Chondrocyte (in vitro differentiated cells): Measurements from ENCODE around the gene EPHB6. TPM values are rescaled to one million over a fixed set of nuclear protein-coding genes. Genes with fewer than 3 reads are reported as not detected.

ENCODE experiments used
- DNase-seq: peaks from one replicate; pipeline ENCODE4 v3.0.0; 2021; ENCODE audit warnings: mixed read lengths, low spot score
- H3K27ac Mint-ChIP-seq: one replicate; pipeline ENCODE4 v1.8.0; 2021; ENCODE audit warnings: mild to moderate bottlenecking, moderate library complexity, mixed read lengths; ENCODE audit not compliant: unreplicated experiment
- H3K27me3 Mint-ChIP-seq: 2 replicates; pipeline ENCODE4 v1.8.0; 2021; ENCODE audit warnings: low read depth, mixed read lengths
- H3K36me3 Mint-ChIP-seq: 2 replicates; pipeline ENCODE4 v1.8.0; 2021; ENCODE audit warnings: low read depth, mixed read lengths
- H3K4me1 Mint-ChIP-seq: 2 replicates; pipeline ENCODE4 v1.8.0; 2021; ENCODE audit warnings: low read depth, mild to moderate bottlenecking, mixed read lengths
- H3K4me3 Mint-ChIP-seq: one replicate; pipeline ENCODE4 v1.8.0; 2021; ENCODE audit warnings: mild to moderate bottlenecking, moderate library complexity, mixed read lengths; ENCODE audit not compliant: unreplicated experiment
- H3K9me3 Mint-ChIP-seq: 2 replicates; pipeline ENCODE4 v1.8.0; 2021; ENCODE audit warnings: low read depth, mixed read lengths
- total RNA-seq: library from RNA; stranded (reverse); gene quantifications from 3 replicates; pipeline ENCODE4 v1.2.1, GENCODE V29; 2021
- TF ChIP-seq, protein P1 (sequence below): fragments of 200-600 bp; sonication (generic); IDR thresholded peaks from 2 replicates; pipeline ENCODE4 v1.5.0; 2021; ENCODE audit warnings: antibody characterized with exemption, mild to moderate bottlenecking, moderate library complexity

Gene EPHB6
- total RNA-seq, 1 donor from 2014 or later, result 0.22 TPM

DNA sequence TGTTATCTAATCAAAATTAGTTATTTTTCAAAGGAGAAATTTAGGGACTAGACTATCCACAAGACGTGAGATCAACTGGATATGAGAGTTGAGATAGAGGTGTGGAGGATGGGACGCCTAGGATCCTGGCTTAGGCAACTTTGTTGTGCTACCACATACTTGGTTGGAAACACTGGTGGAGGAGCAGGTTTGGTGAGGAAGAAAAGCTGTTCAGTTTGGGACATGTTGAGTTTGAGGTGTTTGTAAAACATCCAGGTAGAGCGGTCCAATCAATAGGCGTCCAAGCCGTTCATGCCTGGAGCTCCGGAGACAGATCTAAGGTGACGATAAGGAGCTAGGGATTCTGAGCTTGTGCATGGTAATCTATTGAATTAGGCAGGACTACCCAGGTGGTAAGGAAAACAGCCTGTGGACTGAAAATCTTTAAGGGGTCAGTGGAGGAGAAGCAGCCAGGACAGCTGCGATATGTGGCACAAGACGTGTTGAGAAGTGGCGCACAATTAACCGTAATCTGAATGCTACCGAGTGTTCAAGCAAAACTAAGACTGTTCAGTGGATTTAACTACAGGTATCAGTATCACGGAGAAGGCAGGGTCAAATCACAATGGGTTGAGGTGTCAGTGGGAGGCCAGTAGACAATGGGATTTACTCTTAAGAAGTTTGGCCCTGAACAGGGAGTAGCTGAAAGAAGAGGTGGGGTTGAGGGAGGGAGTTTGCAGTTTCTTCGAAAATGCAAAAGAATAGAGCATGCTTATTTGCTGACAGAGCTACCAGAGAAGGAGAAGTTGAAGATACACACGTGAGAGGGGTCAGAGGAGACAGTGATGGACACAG is 46.8 kb downstream of the EPHB6 start:
- Mint-ChIP-seq H3K36me3 (no peaks in the 10 kb centered on the region), H3K4me3 (no peak overlapping the region), H3K27me3 (peaks cover 19% of the 10 kb centered on the region), H3K4me1 (no peaks in the 10 kb centered on the region), H3K9me3 (peaks cover 2% of the 10 kb centered on the region), H3K27ac (no peak overlapping the region)
- no peak for DNase-seq
- TF ChIP-seq, protein P1, sequence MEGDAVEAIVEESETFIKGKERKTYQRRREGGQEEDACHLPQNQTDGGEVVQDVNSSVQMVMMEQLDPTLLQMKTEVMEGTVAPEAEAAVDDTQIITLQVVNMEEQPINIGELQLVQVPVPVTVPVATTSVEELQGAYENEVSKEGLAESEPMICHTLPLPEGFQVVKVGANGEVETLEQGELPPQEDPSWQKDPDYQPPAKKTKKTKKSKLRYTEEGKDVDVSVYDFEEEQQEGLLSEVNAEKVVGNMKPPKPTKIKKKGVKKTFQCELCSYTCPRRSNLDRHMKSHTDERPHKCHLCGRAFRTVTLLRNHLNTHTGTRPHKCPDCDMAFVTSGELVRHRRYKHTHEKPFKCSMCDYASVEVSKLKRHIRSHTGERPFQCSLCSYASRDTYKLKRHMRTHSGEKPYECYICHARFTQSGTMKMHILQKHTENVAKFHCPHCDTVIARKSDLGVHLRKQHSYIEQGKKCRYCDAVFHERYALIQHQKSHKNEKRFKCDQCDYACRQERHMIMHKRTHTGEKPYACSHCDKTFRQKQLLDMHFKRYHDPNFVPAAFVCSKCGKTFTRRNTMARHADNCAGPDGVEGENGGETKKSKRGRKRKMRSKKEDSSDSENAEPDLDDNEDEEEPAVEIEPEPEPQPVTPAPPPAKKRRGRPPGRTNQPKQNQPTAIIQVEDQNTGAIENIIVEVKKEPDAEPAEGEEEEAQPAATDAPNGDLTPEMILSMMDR, result no peak

DNA sequence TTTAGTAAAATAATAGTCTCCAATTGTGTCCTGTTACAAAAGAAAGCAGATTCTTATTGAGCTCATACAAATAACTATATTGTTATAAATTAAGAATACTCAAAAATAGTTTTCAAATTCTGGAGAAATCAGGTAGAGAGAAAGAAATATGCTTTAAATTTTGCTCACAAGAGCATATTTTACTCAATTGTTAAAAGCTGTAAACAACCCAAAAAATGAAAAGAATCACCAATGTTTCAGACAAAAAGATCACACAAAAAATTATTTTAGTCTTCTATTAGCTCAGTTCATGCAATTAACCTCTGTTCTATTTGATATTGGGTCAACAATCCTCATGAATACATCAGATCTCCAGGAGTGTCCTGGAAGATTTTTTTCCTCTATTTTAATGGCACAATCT is 49.3 kb downstream of the EPHB6 start:
- no peak for DNase-seq
- Mint-ChIP-seq H3K4me3 (no peak overlapping the region), H3K36me3 (no peaks in the 10 kb centered on the region), H3K4me1 (no peaks in the 10 kb centered on the region), H3K9me3 (peaks cover 2% of the 10 kb centered on the region), H3K27ac (no peak overlapping the region), H3K27me3 (peaks cover 4% of the 10 kb centered on the region)
- TF ChIP-seq, protein P1, result no peak

DNA sequence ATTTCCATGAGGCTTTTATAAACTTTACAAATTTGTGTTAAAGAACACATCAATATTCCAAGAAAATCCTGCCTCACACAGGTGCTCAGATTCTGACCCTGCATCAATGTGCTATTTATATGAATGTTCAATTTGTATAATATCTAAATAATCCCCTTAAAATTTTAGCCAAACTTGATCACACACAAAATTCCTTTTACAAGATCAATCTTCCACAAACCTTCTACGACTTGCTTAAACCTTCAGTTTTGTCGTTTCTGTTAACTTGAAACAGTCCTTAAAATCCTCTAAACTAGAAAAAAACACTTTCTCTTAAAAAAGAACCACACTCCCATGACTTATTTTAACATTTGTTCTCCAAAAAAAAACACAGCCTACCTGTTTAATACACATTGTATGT is 50.9 kb downstream of the EPHB6 start:
- TF ChIP-seq, protein P1, result no peak
- H3K4me3 Mint-ChIP-seq, result no peak overlapping the region
- H3K9me3 Mint-ChIP-seq, result peaks cover 2% of the 10 kb centered on the region
- no peak for DNase-seq
- peaks cover 4% of the 10 kb centered on the region for H3K27me3 Mint-ChIP-seq
- H3K27ac Mint-ChIP-seq, result no peak overlapping the region
- no peaks in the 10 kb centered on the region for H3K4me1 Mint-ChIP-seq
- no peaks in the 10 kb centered on the region for H3K36me3 Mint-ChIP-seq

DNA sequence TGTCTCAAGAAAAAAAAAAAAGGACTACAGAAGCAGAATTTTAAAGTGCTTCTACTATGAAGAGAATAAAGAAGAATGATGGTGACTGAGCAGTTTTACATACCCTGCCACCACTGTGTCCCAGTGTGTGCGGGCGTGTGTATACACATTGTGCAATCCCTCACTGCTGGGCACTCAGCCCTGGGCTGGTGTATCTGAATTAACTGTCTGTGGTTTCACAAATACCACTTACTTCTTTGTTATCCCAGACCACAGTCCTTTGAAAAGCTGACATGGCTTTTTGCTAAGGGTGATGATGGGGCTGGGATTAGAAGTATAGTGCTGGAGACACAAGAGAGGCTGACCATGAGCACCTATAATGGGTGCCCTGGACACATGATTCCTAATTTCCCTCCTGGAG is 51.8 kb downstream of the EPHB6 start:
- H3K27ac Mint-ChIP-seq, result no peak overlapping the region
- TF ChIP-seq, protein P1, result no peak
- peaks cover 2% of the 10 kb centered on the region for H3K9me3 Mint-ChIP-seq
- H3K36me3 Mint-ChIP-seq, result no peaks in the 10 kb centered on the region
- peaks cover 4% of the 10 kb centered on the region for H3K27me3 Mint-ChIP-seq
- H3K4me3 Mint-ChIP-seq, result no peak overlapping the region
- no peaks in the 10 kb centered on the region for H3K4me1 Mint-ChIP-seq
- no peak for DNase-seq

DNA sequence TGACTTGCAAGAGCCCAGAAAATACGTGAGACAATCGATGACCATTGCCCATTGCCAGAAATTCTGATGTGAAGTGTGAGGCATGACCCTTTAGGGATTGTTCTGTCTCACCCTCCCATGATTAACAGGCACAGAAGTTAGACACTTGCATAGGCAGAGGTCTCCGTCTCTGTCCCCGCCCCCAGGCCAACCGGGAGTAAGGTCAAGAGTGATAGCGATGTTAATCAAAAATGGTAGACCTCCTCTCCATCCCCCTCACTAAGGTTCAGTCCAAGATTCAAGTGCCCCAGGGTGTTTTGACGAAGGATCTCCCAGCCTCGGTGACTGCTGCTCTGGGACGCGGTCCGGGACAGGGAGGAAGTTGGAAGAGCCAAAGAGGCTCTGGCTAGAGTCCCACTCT is 53.4 kb downstream of the EPHB6 start:
- no peak overlapping the region for H3K4me3 Mint-ChIP-seq
- TF ChIP-seq, protein P1, result no peak
- peaks cover 2% of the 10 kb centered on the region for H3K9me3 Mint-ChIP-seq
- DNase-seq, result no peak
- H3K36me3 Mint-ChIP-seq, result no peaks in the 10 kb centered on the region
- no peaks in the 10 kb centered on the region for H3K27me3 Mint-ChIP-seq
- H3K27ac Mint-ChIP-seq, result no peak overlapping the region
- no peaks in the 10 kb centered on the region for H3K4me1 Mint-ChIP-seq
